T1000 (cell line): Measurements from ENCODE around the gene FANCC.
A peak's percentile ranks its signal among the peaks of the same experiment; 100 is the strongest.

Experiments used
- DNase-seq: peaks from one replicate; lab custom pipeline; 2025; ENCODE audit warnings: mixed read lengths; lab: John Stamatoyannopoulos, UW

The FANCC gene

GRCh38 chr9:95317119-95317892, at the start of gene FANCC:
TSS of gene FANCC (minus strand) at chr9:95317709. CDS start at chr9:95249291, 68,418 bp downstream.
- DNase-seq = peak; percentile 85

GRCh38 chr9:95366731-95367325, 49.3 kb upstream of the FANCC start:
- DNase-seq = no peak

GRCh38 chr9:95365766-95366165, 48.3 kb upstream of the FANCC start:
- DNase-seq = no peak

GRCh38 chr9:95363051-95363841, 45.7 kb upstream of the FANCC start:
- DNase-seq = no peak

- no peak for DNase-seq
These were observed 43.4 kb upstream of the FANCC start for GRCh38 chr9:95360866-95361265.

- no peak for DNase-seq
These were observed 39.8 kb upstream of the FANCC start for GRCh38 chr9:95357316-95357715.

- no peak for DNase-seq
These were observed 38.0 kb upstream of the FANCC start for GRCh38 chr9:95355500-95355899.

GRCh38 chr9:95351051-95351450, 33.5 kb upstream of the FANCC start:
- DNase-seq = no peak

GRCh38 chr9:95350266-95350665, 32.8 kb upstream of the FANCC start:
- DNase-seq = no peak

- DNase-seq = no peak
These were observed 31.9 kb upstream of the FANCC start for GRCh38 chr9:95349091-95350038.

- no peak for DNase-seq
These were observed 28.5 kb upstream of the FANCC start for GRCh38 chr9:95346021-95346420.

- DNase-seq = no peak
These were observed 27.3 kb upstream of the FANCC start for GRCh38 chr9:95344735-95345325.

GRCh38 chr9:95343725-95344287, 26.3 kb upstream of the FANCC start:
- no peak for DNase-seq

- DNase-seq = no peak
These were observed 25.1 kb upstream of the FANCC start for GRCh38 chr9:95342571-95342970.

GRCh38 chr9:95341293-95341962, 23.9 kb upstream of the FANCC start:
- DNase-seq = no peak

- no peak for DNase-seq
These were observed 20.7 kb upstream of the FANCC start for GRCh38 chr9:95338243-95338642.

GRCh38 chr9:95336281-95336680, 18.8 kb upstream of the FANCC start:
- DNase-seq = no peak

- no peak for DNase-seq
These were observed 15.9 kb upstream of the FANCC start for GRCh38 chr9:95333426-95333825.

GRCh38 chr9:95332860-95333259, 15.4 kb upstream of the FANCC start:
- no peak for DNase-seq

- no peak for DNase-seq
These were observed 13.4 kb upstream of the FANCC start for GRCh38 chr9:95330720-95331404.
